Fibroblast of skin of left quadriceps (primary cell): Measurements from ENCODE around the gene ITK.

ENCODE experiments used
- DNase-seq, 2 experiments: peaks; one replicate each; pipeline ENCODE4 v3.0.0-alpha.2; 2013; ENCODE audit warnings: low read depth in 2 of 2

The ITK gene

DNA sequence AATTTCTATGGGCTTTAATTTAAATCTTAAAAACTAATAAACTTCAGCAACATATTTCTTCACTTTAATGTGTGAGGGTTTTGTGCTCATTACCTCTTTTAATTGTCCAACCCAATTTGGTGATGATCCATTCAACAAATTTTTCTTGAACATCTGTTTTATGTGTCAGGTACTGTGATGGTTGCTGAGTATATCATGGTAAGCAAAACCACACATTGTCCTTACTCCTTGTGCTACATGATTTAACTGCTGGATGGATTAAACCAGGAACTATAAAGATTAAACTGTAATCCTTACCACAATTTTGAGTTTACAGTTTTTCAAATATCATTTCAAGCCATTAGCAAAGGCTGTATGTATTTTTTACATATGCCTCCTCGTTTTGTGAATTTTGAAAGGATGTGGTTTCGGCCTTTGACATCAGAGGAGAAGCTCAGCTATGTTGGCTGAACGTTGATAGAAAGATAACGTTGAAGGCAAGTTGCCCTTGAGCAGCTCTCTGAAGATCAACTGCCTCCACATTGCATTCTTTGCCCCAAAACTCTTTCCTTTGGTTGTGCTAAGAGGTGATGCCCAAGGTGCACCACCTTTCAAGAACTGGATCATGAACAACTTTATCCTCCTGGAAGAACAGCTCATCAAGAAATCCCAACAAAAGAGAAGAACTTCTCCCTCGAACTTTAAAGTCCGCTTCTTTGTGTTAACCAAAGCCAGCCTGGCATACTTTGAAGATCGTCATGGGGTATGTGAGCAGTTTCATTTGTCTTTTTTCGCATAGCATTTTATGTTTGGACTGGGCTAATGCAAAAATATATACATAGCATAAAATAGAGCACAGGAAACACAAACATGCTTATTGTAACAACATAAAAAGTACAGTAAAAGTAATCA is at the start of gene ITK:
Gene ITK (plus strand): TSS at position 467 of the 891 bp plus-strand sequence. CDS start 138 bp downstream, at position 605.
- DNase-seq, result no peak

DNA sequence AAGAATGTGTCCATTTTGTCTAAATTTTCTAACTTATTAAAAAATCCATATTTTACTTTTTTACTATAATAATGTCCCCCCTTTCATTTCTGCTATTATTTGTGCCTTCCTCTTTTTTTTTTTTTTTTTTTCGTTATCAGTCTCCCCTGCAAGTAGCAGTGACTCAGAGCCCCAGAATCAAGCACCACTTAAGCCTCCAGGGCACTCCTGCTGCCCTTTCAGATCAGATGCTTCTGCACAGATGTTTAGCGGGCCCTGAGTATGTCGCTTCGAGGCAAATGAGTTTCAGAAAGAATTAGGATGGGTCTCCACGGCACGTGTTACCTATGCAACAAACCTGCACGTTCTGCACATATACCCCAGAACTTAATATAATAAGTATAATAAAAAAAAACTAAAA is 49.7 kb upstream of the ITK start:
- DNase-seq, result no peak

DNA sequence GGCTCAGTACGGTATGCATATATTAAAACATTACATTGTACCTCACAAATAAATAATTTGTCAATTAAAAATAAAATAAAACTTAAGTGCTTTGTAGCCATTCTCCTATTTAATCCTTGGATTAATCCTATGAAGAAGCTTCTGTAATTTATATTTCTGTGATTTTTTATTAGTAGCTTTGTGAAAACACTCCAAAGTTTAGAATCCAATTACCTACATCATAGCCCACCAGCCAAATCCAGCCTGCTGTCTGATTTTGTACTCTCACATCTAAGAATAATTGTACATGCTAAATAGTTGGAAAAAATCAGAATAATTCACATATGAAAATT is 48.4 kb upstream of the ITK start:
- DNase-seq, result no peak

DNA sequence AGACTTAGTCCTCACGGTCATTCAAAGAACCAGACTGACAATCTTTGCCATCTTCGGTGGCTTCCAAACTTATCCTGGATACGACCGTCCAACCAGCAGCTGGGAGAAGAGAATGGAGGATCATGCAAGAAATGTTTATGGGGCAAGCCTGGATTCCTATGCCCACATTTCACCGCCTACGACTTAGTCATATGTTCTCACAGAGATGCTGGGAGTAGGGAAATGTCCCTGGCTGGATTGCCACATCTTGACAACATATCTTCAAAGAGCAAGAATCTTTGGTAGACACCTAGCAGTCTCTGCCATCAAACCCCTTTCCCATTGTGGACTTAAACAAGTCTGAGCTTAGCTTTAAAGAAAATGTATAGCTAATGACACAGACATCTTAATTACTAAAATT is 42.9 kb upstream of the ITK start:
- DNase-seq, result no peak

DNA sequence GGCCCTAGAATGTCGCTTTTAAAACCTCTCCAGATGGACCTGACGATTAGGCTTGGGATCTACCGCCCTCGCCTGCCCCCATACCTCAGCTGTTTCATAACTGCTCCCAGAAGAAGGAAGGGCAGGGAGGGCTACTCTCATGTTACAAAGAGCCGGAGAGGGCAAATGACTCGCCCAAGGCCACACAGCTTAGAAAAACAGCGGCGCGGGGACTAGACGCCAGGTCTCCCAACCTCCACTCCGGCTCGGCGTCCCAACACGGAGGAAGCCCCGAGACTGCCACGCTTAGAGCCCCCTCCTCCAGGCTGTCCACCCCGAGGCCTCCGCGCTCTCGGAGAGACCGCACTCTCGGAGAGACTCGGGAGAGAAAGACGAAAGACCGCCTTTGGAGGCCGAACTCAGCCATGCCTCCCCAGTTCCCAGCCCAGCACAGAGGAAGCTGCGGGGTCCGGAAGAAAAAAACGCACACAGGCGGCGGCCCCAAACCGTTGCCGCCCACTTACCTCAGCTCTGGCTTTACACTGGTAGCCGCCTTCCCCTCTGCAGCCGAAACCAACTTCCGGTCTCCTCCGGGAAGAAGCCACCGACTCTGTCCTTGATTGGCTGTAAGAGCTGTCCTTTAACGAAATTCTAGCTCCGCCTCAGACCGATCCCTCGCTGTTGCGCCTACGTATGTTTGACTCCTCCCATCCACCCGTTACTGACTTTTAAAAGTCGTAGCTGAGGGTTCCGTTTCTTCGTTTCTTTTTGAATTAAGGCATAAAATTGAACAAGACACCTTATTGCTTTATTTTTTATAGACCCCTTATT is 38.1 kb upstream of the ITK start, which contains the start of gene MED7:
Gene MED7 (minus strand): TSS at position 549 of the 810 bp plus-strand sequence. CDS start 3,434 bp downstream, outside the sequence.
- peak; percentile 99 for DNase-seq

DNA sequence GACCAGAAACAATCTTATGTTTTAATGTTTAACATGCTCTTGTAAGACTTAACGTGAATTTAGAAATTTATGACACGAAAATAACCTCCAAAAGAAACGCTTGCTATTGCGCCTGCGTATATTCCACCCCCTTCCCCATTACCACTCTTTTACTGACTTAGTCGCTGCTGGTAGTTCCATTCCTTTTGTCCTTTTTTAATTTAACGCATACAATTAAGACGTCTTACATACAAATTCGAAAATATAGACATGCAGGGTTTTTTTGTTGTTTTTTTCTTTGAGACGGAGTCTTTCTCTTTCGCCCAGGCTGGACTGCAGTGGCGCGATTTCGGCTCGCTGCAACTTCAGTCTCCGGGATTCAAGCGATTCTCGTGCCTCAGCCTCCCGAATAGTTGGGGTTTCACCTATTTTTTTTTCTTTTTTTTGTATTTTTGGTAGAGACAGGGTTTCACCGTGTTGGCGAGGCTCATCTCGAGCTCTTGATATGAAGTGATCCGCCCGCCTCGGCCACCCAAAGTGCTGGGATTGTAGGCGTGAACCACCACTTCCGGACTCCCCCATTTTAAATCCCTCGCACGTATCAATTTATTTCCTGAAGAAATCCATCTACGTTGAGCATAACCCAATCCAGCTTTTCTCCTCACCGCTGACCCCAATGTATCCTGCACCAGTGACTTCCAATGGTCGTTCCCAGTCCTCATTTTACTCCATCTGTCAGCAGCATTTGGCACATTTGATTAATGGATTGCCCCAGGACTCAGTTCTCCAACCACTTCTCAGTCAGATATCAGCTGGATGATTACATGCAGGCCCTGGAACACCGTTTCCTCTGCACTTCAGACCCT is 37.3 kb upstream of the ITK start:
- DNase-seq, result peak in 1 of 2 experiments; percentile 3

DNA sequence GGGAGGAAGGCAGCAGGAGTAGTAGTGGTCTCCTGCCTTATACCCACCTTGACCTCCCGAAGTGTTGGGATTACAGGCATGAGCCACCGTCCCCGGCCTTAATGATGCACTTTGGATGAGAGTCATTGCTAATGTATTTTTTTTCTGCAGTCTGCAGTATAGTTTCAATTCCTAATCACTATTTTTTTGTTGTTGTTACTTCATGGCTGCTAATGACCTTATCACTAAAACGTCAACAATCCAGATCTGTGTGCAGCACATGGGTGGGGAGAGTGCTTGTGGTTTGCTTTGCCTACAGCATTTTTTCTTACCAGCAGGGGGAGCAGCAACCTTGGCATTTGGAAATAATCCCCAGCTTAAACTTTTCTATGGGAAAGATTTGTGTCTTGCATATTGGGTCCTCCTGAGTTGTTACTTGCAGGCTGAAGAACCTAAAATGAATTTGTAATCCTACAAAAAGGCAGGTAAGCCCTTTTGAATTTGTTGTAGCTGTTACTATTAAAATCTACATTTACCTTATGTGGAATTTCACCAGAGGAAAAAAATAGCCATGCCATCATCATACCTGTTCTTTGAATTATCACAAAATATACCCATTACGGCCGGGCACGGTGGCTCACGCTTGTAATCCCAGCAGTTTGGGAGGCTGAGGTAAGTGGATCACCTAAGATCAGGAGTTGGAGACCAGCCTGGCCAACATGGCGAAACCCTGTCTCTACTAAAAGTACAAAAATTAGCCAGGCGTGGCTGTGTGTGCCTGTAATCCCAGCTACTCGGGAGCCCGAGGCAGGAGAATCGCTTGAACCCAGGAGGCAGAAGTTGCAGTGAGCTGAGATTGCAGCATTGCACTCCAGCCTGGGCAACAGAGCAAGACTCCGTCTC is 31.7 kb upstream of the ITK start:
- DNase-seq, result peak; percentile 45 to 46

DNA sequence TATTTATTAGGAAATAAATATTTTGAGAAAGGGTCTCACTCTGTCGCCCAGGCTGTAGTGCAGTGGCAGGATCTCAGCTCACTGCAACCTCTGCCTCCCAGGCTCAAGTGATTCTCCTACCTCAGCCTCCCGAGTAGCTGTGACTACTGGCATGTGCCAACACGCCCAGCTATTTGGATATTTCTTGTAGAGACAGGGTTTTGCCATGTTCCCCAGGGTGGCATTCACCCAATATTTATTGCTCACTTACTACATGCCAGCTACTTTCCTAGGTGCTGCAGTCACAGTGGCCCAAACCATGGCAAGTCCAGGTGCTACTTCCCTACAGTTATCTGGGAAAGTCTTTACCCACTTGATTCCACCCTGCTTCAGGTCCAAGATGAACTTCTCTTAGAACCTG is 29.6 kb upstream of the ITK start:
- no peak for DNase-seq

DNA sequence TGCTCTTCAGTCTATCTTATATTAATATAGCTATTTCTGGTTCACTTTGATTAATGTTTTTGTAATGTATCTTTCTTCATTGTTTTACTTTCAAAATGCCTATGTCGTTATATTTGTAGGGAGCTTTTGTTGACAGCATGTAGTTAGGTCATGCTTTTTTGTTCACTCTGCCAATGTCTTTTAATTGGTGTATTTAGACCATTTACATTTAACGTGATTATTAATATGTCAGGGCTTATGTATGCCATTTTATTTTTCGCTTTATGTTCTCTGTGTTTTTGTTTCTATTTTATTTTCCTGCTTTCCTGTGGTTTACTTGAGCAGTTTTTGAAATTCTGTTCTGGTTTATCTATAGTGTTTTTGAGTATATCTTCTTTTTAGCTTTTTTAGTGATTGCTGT is 25.3 kb upstream of the ITK start:
- DNase-seq, result no peak

DNA sequence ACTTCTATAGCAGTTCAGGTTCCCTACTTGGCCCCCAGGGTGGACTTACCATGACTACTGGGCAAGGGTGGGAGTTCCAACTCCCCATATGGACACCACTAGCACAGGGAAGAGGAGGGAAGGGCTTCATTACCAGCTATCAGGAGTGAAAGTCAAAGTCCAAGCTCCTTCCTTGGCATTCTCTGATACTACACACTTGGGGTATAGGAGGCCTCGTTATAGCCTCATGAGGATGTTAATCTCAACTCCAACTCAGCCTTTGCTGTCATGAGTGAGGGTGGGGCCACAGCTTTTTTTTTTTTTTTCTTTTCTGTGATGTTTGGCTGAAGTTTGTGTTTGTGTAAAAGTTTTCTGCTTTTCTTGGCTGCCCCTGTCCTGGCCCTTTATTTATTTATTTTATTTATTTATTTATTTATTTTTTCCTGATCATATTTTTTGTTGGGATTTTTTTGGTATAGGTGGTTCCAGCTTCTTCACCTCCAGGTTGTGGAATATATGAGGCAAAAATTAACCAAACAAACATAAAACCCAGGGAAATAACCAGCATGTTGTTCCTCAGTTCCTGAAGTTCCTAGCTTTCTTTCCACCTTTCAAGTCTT is 23.2 kb upstream of the ITK start:
- DNase-seq, result no peak

DNA sequence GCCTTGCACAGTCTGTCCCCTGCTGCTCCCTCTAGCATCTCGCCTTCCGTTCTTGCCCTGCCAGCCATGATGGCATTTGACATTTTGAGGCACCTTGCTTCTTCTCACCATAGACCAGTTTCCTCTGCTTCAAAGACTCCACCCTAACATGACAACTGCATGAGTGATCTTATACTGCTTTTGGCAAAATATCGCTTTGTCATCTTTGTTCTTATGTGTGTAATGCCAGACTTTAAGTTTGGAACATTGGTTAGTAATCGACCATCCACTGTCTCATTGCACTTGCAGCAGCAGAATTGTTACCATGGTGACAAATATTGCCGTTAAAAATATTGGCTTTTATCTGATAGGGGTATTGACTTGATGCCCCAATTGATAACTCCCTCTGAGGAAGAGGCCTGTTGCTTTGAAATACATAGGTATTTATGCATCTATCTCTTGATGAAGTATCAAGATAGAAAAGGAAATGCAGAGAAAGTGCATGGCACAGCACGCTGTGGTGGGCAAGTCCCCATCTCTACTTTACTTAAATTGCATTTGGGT is 21.4 kb upstream of the ITK start:
- no peak for DNase-seq

DNA sequence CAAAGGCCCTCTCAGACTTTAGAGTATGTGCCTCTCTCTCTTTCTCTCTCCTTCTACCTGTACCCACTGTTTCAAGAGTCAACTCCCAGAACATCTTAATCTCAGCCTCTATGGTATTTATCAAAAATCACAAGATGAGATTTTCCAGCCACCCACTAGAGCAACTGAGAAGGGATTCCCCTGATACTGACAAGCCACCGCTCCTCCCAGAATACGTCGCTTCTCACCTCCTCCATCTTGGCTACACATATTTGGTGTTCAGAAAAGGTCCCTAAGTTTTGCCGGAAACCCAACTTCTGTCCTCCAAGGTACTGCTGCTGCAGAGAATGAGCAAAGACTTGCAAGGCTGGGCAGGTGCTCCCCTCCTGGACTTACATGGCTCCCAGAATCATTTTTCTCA is 20.6 kb upstream of the ITK start:
- DNase-seq, result no peak

DNA sequence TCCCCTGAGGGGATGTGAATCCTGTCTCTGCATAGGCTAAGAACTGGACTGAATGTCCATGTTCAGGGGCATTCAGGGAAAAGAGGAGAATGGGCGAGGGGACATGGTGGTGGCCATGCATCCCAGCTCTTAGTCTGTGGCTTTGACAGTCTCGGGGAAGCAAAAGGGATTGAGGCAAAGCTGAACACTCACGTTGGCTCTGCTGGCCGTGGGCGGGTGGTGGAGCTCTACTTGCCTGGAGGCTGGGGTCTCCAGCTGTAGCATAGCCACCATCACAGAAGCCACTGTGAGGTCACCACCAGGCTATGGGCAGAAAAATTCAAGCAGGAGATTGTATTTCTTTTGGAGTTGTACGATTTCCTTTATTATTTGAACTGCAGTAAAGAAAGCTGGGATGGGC is 18.6 kb upstream of the ITK start:
- no peak for DNase-seq

DNA sequence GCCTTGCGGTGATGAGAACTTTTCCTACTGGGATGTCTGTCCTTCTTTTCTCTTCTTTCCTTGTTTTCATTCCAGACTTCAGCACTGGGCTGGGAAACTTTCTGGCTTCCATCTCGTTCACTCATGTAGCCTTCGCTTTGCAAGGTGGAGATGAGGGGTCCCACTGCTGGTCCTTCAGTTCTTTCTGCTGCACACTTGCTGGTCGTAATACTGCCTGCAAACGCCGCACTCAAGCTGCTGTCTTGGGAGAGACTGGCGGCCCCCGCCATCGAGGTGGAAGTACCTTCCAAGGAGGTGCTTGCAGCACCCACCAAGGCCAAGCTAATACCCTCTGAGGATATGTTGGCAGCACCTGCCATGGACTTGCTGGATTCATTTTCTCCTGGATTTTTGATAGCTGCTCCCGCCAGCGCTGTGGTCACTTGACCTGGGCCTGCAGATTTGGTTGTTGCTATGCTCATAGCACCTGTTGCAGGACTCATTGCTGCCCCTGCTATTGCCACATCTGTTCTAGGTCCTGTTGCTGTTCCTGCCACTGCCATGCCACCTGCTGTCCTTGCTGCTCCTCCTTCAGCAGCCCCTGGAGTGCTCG is 17.6 kb upstream of the ITK start:
- no peak for DNase-seq

DNA sequence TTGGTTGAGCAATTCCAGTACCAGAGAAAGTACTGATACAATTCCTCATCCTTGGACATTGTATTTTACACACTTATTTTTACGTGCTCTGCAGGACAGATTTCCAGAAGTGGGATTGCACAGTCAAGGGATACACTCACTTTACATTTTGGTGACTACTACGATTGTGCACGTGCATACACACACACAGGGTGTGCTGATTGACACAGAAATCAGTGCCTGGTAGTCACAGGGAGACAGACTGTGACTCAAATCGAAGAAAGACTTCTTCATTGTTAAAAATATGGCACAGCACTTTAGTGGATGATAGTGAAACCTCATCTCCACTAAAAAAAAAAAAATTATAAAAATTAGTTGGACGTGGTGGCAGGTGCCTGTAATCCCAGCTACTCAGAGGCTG is 16.1 kb upstream of the ITK start:
- no peak for DNase-seq

DNA sequence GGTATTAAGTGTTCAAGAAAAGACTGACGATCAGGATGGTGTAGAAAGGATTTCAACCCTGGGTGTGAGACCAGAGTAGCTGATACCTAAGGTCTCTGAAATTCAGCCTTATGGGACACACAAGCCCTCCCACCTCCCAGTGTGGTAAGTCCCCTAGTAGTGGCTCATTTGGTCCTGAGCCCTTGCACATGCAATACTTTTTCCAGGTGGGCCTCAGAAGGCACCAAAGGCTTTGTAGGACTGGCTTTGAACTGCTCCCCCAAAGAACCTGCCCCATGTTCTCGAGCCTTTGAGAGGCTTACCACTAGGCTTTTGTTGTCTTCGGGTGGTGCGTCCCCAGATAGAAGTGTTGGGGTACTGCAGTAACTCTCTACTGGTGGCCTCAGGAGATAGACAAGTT is 15.4 kb upstream of the ITK start:
- no peak for DNase-seq

DNA sequence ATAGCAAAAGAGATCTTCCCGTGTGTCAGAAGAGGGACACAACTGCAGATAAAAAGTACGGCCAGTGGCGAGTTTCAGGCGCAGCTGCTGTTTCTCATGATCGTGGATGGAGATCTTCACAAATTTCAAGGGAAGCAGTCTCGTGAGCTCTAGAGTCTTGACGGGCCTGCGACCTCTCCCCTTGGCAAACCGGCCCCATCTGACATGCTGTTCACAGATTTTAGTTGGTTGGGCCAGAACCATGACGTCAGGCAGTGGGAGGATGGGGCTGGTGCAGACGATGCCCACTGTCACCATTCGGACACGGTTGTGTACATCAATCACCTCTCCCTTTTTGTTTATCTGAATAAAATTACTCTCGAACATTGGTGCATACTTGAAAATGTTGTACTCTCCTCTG is 15.0 kb upstream of the ITK start:
- DNase-seq, result no peak

DNA sequence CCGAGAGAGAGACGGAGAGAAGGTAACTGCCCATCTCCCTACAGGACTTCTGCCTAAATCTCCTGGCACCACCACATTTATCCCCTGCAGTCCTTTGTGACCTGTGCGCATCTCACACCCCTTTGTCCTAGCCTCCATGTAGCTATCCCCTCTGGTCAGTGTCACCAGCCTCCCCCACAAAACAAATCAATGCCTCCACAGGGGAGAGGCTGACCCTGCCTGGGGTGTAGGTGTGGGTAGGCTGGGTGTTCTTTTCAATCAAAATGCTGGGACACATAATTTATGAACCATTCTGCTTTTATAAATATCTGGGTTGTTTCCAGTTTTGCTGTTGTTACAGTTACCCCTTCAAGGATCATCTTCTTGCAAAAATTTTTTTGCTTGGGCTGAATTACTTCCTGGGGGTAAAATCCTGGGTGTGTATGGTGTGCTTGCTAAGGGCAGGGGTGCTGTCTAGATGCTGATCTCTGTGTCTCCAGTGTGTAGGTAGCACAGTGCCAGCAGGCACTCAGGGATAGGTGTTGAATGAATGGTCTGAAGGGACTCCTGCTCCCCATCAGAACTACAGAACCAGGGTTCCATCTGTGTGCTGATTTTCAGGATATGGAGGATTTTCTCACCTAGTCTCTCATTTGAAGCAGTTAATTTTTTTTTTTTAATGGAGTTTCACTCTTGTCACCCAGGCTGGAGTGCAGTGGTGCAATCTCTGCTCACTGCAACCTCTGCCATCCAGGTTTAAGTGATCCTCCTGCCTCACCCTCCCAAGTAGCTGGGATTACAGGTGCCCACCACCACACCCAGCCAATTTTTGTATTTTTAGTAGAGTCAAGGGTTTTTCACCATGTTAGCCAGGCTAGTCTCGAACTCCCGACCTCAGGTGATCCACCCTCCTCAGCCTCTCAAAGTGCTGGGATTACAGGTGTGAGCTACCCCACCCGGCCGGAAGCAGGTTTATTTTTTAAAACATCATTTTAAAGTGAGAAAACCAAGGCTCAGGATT is 14.1 kb upstream of the ITK start, which contains the start of gene GARIN3:
Gene GARIN3 (minus strand): TSS at position 51 of the 1,000 bp plus-strand sequence. CDS start 96 bp downstream, outside the sequence.
- no peak for DNase-seq
